ENCODE data around the gene MBOAT2. TPM values are rescaled to one million over a fixed set of nuclear protein-coding genes. Genes with fewer than 3 reads are reported as not detected.

Gene MBOAT2
- total and polyA plus RNA-seq, 12 donors, result 0.24 to 9.6 (median 2.3) TPM

DNA sequence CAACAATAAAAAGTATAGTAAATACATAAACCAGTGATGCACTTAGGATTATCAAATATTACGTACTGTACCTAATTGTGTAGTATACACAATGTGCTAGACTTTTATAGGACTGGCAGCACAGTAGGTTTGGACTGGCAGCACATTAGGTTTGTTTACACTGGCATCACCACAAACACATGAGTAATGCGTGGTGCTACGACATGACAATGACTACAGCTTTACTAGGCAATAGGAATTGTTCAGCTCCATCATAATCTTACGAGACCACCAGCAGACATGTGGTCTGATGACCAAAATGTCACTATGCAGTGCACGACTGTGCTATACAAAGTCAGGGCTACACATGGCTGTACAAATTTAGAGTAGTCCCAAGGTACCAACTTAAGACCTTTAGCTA is 2.3 kb downstream of the MBOAT2 start:
- H3K36me3 ChIP-seq (replicated peaks in 1 of 2), result no peaks in the 10 kb centered on the region
- intact Hi-C loops (cut with DNase I), result no loop called here
- DNase-seq, result no peak
- peaks cover 5% of the 10 kb centered on the region in 2 donors for H3K4me1 ChIP-seq (replicated peaks in 1 of 2)
- 79 to 90% (median 84%) methylated on average over 5 of the region's 5 CpGs for WGBS, 4 donors
- H3K4me3 ChIP-seq, result no peak overlapping the region
- H3K27ac ChIP-seq, result no peak overlapping the region
- TF ChIP-seq CTCF (IDR thresholded peaks at IDR 0.05) (no peak), POLR2A (IDR thresholded peaks at IDR 0.05) (no peak)
- no peaks in the 10 kb centered on the region for H3K27me3 ChIP-seq
- no peaks in the 10 kb centered on the region for H3K9me3 ChIP-seq (replicated peaks in 1 of 3)

DNA sequence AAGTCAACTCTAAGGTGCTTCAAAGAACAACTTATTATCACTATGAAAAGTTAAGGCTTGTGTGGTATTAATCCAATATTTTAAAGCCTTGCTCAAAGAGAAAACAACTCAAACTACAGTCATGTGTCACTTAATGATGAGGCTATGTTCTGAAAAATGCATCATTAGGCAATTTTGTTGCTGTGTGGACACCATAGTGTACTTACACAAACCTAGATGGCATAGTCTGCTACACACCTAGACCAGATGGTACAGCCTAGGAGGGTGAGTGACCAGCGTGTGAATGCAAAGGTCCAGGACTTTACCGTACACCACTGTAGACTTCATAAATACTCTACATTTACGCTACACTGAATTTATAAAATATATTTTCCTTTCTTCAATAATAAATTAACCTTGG is 3.0 kb downstream of the MBOAT2 start:
- TF ChIP-seq POLR2A (IDR thresholded peaks at IDR 0.05), result no peak
- TF ChIP-seq CTCF (IDR thresholded peaks at IDR 0.05), result no peak
- Histone ChIP-seq H3K27me3 (no peaks in the 10 kb centered on the region), H3K36me3 (replicated peaks in 1 of 2) (no peaks in the 10 kb centered on the region), H3K4me1 (replicated peaks in 1 of 2) (peaks cover 5% of the 10 kb centered on the region in 2 donors), H3K4me3 (no peak overlapping the region), H3K9me3 (replicated peaks in 1 of 3) (no peaks in the 10 kb centered on the region), H3K27ac (no peak overlapping the region)
- intact Hi-C loops (cut with DNase I), result no loop called here
- no peak for DNase-seq
- 98 to 100% (median 98%) methylated on average over 3 of the region's 3 CpGs for WGBS, 4 donors

DNA sequence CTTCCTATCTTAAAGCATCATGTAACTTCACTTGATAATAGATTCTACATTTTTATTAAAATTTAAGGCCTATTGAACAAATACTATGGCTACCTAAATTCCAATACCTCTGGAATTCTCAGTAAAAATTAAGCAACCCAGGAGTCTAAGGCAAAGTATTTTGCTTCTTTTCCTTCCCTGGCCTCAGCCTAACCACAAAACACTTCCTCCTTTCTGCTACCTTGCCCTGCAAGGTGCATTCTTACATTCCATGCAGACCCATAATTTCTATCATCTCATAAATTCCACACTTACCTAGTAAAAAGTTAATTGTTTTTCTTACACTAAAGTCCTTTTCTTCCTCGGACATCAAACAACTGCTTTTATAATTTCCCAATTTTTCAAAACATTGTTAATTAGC is 3.7 kb downstream of the MBOAT2 start:
- Histone ChIP-seq H3K9me3 (replicated peaks in 1 of 3) (no peaks in the 10 kb centered on the region), H3K4me3 (no peak overlapping the region), H3K36me3 (replicated peaks in 1 of 2) (no peaks in the 10 kb centered on the region), H3K27ac (no peak overlapping the region), H3K4me1 (replicated peaks in 1 of 2) (peaks cover 5% of the 10 kb centered on the region in 2 donors), H3K27me3 (no peaks in the 10 kb centered on the region)
- 82 to 86% (median 84%) methylated on average over 1 of the region's 1 CpG for WGBS, 4 donors
- TF ChIP-seq POLR2A (IDR thresholded peaks at IDR 0.05) (no peak), CTCF (IDR thresholded peaks at IDR 0.05) (no peak)
- no peak for DNase-seq
- intact Hi-C loops (cut with DNase I), result no loop called here

DNA sequence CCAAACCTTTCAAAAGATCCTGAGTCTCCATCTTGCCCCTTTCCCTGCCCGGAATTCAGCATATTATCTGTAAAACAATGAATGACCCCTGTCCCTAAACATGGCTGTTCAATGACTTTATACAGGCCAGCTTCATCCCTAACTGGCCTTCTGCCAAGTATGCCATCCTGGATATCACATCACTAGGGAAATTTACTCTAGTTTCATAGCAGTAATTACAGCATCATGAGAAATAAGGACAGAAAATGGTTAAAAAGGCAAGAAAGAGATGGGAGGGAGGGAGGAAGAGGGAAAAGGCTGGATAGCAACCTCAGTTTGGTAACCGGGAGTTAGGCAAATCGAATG is 4.4 kb downstream of the MBOAT2 start:
- intact Hi-C loops (cut with DNase I), result no loop called here
- Histone ChIP-seq H3K4me1 (replicated peaks in 1 of 2) (peaks cover 5% of the 10 kb centered on the region in 2 donors), H3K27ac (no peak overlapping the region), H3K27me3 (no peaks in the 10 kb centered on the region), H3K9me3 (replicated peaks in 1 of 3) (no peaks in the 10 kb centered on the region), H3K36me3 (replicated peaks in 1 of 2) (no peaks in the 10 kb centered on the region), H3K4me3 (no peak overlapping the region)
- 81 to 86% (median 83%) methylated on average over 3 of the region's 3 CpGs for WGBS, 4 donors
- TF ChIP-seq CTCF (IDR thresholded peaks at IDR 0.05) (no peak), POLR2A (IDR thresholded peaks at IDR 0.05) (no peak)
- DNase-seq, result no peak

All from adrenal gland (tissue), 12 donors.